ENCODE results near the gene FNDC3B. TPM values are rescaled to one million over a fixed set of nuclear protein-coding genes. Genes with fewer than 3 reads are reported as not detected.

The FNDC3B gene
- total RNA-seq, 1 donor from 2014 or later: 153 TPM

- ATAC-seq (no peak), DNase-seq (no peak)
- Histone ChIP-seq H3K36me3 (no peaks in the 10 kb centered on the region), H3K4me1 (peaks cover 65% of the 10 kb centered on the region), H3K27me3 (ENCODE audit: low read depth) (no peaks in the 10 kb centered on the region), H3K27ac (no peak overlapping the region), H3K9me3 (no peaks in the 10 kb centered on the region), H3K4me3 (no peak overlapping the region)
- TF ChIP-seq CTCF (IDR thresholded peaks at IDR 0.05): no peak
- intact Hi-C loops (cut with DNase I): no loop called here
Measured at GRCh38 chr3:172043766-172044165, 4.4 kb downstream of the FNDC3B start.

GRCh38 chr3:172044833-172045585 is 5.6 kb downstream of the FNDC3B start:
- peaks cover 10% of the 10 kb centered on the region for H3K36me3 ChIP-seq
- H3K27ac ChIP-seq: no peak overlapping the region
- TF ChIP-seq CTCF (IDR thresholded peaks at IDR 0.05): no peak
- no peaks in the 10 kb centered on the region for H3K27me3 ChIP-seq (ENCODE audit: low read depth)
- H3K4me3 ChIP-seq: no peak overlapping the region
- intact Hi-C loops (cut with DNase I): no loop called here
- DNase-seq (no peak), ATAC-seq (no peak)
- no peaks in the 10 kb centered on the region for H3K9me3 ChIP-seq
- peaks cover 60% of the 10 kb centered on the region for H3K4me1 ChIP-seq

GRCh38 chr3:172046268-172046915 is 7.0 kb downstream of the FNDC3B start:
- H3K4me3 ChIP-seq: no peak overlapping the region
- ATAC-seq (no peak), DNase-seq (no peak)
- H3K27me3 ChIP-seq (ENCODE audit: low read depth): no peaks in the 10 kb centered on the region
- no peaks in the 10 kb centered on the region for H3K9me3 ChIP-seq
- no peak for TF ChIP-seq CTCF (IDR thresholded peaks at IDR 0.05)
- peaks cover 20% of the 10 kb centered on the region for H3K36me3 ChIP-seq
- intact Hi-C loops (cut with DNase I): no loop called here
- H3K4me1 ChIP-seq: peaks cover 60% of the 10 kb centered on the region
- no peak overlapping the region for H3K27ac ChIP-seq

- H3K4me1 ChIP-seq: peaks cover 48% of the 10 kb centered on the region
- H3K9me3 ChIP-seq: no peaks in the 10 kb centered on the region
- H3K36me3 ChIP-seq: peaks cover 22% of the 10 kb centered on the region
- no peak for TF ChIP-seq CTCF (IDR thresholded peaks at IDR 0.05)
- H3K27ac ChIP-seq: no peak overlapping the region
- intact Hi-C loops (cut with DNase I): no loop called here
- H3K4me3 ChIP-seq: no peak overlapping the region
- DNase-seq (no peak), ATAC-seq (no peak)
- no peaks in the 10 kb centered on the region for H3K27me3 ChIP-seq (ENCODE audit: low read depth)
Measured at GRCh38 chr3:172047567-172048115, 8.3 kb downstream of the FNDC3B start.

GRCh38 chr3:172048599-172048998 is 9.2 kb downstream of the FNDC3B start:
- H3K9me3 ChIP-seq: no peaks in the 10 kb centered on the region
- H3K36me3 ChIP-seq: peaks cover 22% of the 10 kb centered on the region
- DNase-seq (no peak), ATAC-seq (no peak)
- TF ChIP-seq CTCF (IDR thresholded peaks at IDR 0.05): no peak
- H3K27ac ChIP-seq: no peak overlapping the region
- peaks cover 40% of the 10 kb centered on the region for H3K4me1 ChIP-seq
- intact Hi-C loops (cut with DNase I): no loop called here
- no peaks in the 10 kb centered on the region for H3K27me3 ChIP-seq (ENCODE audit: low read depth)
- no peak overlapping the region for H3K4me3 ChIP-seq
